ENCODE measurements around the gene LAD1. TPM values are rescaled to one million over a fixed set of nuclear protein-coding genes. Genes with fewer than 3 reads are reported as not detected.

LAD1 gene
- total and polyA plus RNA-seq, 2 of the 13 experiments (the other 11 are each of a cell fraction or from before 2014, with no cell fraction given) = 10.8 to 65.6 TPM

- TF ChIP-seq TSC22D2 (CRISPR knock-in tag; IDR thresholded peaks at IDR 0.05; ENCODE audit: borderline replicate concordance) (no peak), ZNF367 (CRISPR knock-in tag; IDR thresholded peaks at IDR 0.05; ENCODE audit: borderline replicate concordance) (no peak), MZF1 (CRISPR knock-in tag; IDR thresholded peaks at IDR 0.05; ENCODE audit: borderline replicate concordance) (no peak), SMC3 (IDR thresholded peaks at IDR 0.05; ENCODE audit: low read length) (peak; percentile 51), ZNF101 (CRISPR knock-in tag; IDR thresholded peaks at IDR 0.05; ENCODE audit: borderline replicate concordance, low read depth) (no peak), SOX6 (IDR thresholded peaks at IDR 0.05) (no peak), SOX6 (CRISPR knock-in tag; IDR thresholded peaks at IDR 0.05) (0 out of 2 replicates have a peak, but pooled peaks have one; percentile 15), DPF2 (CRISPR knock-in tag; IDR thresholded peaks at IDR 0.05; ENCODE audit: borderline replicate concordance, low read depth) (no peak), SP2 (CRISPR knock-in tag; IDR thresholded peaks at IDR 0.05) (no peak)
Measured at GRCh38 chr1:201447903-201448871, 49.1 kb upstream of the LAD1 start (continued).

DNA sequence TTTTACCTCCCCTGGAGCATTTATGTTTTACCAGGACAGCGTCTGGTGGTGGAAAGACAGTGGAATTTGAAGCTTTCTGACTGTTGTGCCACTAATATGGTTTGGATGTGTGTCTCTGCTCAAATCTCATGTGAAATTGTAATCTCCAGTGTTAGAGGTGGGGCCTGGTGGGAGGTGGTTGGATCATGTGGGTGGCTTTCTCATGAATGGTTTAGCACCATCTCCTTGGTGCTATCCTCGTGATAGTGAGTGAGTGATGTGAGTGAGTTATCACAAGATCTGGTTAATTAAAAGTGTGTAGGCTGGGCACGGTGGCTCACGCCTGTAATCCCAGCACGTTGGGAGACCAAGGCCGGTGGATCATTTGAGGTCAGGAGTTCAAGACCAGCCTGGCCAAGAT is 46.2 kb upstream of the LAD1 start:
- ATAC-seq = no peak
- Histone ChIP-seq H4K20me1 (ENCODE audit: insufficient read depth, low read length) (no peaks in the 10 kb centered on the region), H3K27ac (ENCODE audit: extremely low read length, insufficient read depth, low read length) (no peak overlapping the region), H2AFZ (ENCODE audit: low read length) (no peak overlapping the region), H3K9me3 (ENCODE audit: low read length) (no peaks in the 10 kb centered on the region), H3K4me3 (replicated peaks in 1 of 3; ENCODE audit: insufficient read depth in 1 of 3, low read depth in 2 of 3, low read length in 3 of 3) (no peak overlapping the region), H3K36me3 (replicated peaks in 1 of 2; ENCODE audit: control insufficient read depth in 1 of 2, insufficient read depth in 2 of 2, low read length in 2 of 2) (no peaks in the 10 kb centered on the region), H3K4me2 (ENCODE audit: low read depth, low read length) (no peak overlapping the region), H3K79me2 (ENCODE audit: insufficient read depth, low read length) (no peaks in the 10 kb centered on the region), H3K9ac (ENCODE audit: insufficient read depth, low read depth, low read length) (no peak overlapping the region), H3K27me3 (ENCODE audit: control insufficient read depth in 1 of 2, insufficient read depth in 2 of 2, low read length in 2 of 2) (peaks cover 1 to 9% of the 10 kb centered on the region in 2 experiments; a peak in 2 of 5 replicates), H3K4me1 (ENCODE audit: insufficient read depth, low read length) (peaks cover 25% of the 10 kb centered on the region)
- intact Hi-C loops (cut with micrococcal nuclease; ENCODE audit: unreplicated experiment) (no loop called here), in situ Hi-C loops (cut with HindIII; ENCODE audit: extremely low pct_ligation_motif_present, low pct_unique_long_range_greater_than_20kb) (loop anchor here (5.0 kb wide), 1 partner anchor 67 kb away; no protein-coding TSS in a partner anchor)
- POLR2A ChIA-PET = no interaction called here
- no peak for DNase-seq (ENCODE audit: low spot score)
- no TSS peak for BruUV-seq (replicated peaks)
- CTCF ChIA-PET (ENCODE audit: low intra/inter-chr PET ratio, low total read pairs) = no interaction called here
- 45% methylated on average over 6 of the region's 6 CpGs for WGBS (ENCODE audit: low lambda C conversion rate)
- FAIRE-seq = no peak
- TF ChIP-seq EEA1 (CRISPR knock-in tag; IDR thresholded peaks at IDR 0.05; ENCODE audit: borderline replicate concordance) (no peak), ZNF292 (CRISPR knock-in tag; IDR thresholded peaks at IDR 0.05; ENCODE audit: borderline replicate concordance, low read depth) (no peak), SNAI1 (CRISPR knock-in tag; IDR thresholded peaks at IDR 0.05; ENCODE audit: borderline replicate concordance) (no peak), RFX3 (CRISPR knock-in tag; IDR thresholded peaks at IDR 0.05) (no peak), TCF7L2 (IDR thresholded peaks at IDR 0.05; ENCODE audit: low read depth, low read length) (no peak), ZNF253 (CRISPR knock-in tag; IDR thresholded peaks at IDR 0.05; ENCODE audit: borderline replicate concordance) (no peak), ZNF460 (CRISPR knock-in tag; IDR thresholded peaks at IDR 0.05; ENCODE audit: borderline replicate concordance) (no peak), ZNF615 (CRISPR knock-in tag; IDR thresholded peaks at IDR 0.05; ENCODE audit: borderline replicate concordance) (no peak), ZBTB4 (CRISPR knock-in tag; IDR thresholded peaks at IDR 0.05; ENCODE audit: borderline replicate concordance) (no peak), HMGA1 (CRISPR knock-in tag; conservative IDR thresholded peaks at IDR 0.05) (no peak)

Measured in HepG2 (cell line).